ENCODE measurements around the gene KLC3. TPM values are rescaled to one million over a fixed set of nuclear protein-coding genes. Genes with fewer than 3 reads are reported as not detected.
"Not testable (repeated sequence)": the region's sequence is repeated elsewhere in the genome, so short reads cannot be mapped to it uniquely, and the experiment has no call there.

Gene KLC3
- total RNA-seq, 1 experiment from 2014 or later: 1.3 TPM

DNA sequence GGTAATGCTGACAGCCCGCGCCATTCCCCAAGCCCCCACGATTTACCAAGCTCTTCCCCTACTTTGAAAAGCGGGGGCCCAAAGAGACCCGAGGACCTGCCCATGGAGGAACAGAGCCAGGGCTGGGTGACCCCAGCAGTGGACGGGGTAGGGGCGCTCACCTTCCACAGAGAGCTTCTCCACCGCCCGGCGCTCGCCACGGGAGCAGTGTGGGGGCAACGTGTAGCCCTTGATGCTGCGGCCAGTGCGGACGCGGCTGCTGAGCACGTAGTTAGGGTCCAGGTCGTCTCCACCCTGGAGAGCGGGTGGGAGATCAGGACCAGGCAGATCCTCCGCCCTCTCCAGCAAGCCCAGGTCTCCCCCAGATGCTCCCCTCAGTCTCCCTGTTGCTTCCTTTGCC, 25.2 kb upstream of the KLC3 start:
- no peak for DNase-seq (ENCODE audit: low read depth)

GRCh38 chr19:45320997-45321775, 19.4 kb upstream of the KLC3 start:
- no peak for DNase-seq (ENCODE audit: low read depth)

DNA sequence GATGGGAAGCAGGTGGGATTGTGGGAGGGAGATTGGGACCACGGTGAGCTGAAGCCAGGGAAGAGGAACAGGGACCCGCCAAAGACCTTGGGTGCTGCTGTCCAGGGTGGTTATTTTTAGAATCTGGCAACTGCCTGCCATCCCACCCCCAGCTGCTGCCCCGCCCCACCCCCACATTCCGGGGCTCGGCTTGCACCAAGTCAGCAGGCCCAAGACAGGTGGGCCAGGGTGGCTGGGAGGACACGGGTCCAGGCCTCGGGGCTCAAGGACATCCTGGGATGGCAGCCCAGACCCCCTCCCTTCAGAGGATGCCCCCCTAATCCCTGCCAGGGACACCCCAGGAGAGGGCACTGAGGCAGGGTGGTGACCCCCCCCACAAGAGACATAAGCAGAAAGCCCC, 18.7 kb upstream of the KLC3 start:
- DNase-seq (ENCODE audit: low read depth): no peak

DNA sequence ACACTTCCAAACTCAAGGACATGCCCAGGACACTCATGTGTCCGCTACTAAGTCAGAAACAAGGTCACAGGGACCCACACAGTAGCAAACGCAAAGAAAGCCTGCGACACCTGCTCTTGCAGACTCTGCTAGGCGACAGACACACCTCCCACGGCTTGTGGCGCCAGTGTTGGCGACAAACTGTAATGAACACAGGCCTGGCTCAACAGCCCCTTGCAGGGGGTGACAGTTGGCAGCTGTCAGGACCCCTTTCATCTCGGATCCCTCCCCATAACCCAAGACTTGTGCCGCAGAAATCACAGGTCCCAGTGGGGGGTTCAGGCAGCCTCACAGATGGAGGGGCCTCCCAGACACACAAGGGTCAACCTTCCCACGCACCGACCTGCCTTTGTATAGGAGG, 18.2 kb upstream of the KLC3 start:
- DNase-seq (ENCODE audit: low read depth): no peak

GRCh38 chr19:45322744-45323281, 17.7 kb upstream of the KLC3 start, which contains the start of gene CKM:
CKM (minus strand) TSS chr19:45322875; CDS start chr19:45319713, 3,162 bp downstream.
- no peak for DNase-seq (ENCODE audit: low read depth)

DNA sequence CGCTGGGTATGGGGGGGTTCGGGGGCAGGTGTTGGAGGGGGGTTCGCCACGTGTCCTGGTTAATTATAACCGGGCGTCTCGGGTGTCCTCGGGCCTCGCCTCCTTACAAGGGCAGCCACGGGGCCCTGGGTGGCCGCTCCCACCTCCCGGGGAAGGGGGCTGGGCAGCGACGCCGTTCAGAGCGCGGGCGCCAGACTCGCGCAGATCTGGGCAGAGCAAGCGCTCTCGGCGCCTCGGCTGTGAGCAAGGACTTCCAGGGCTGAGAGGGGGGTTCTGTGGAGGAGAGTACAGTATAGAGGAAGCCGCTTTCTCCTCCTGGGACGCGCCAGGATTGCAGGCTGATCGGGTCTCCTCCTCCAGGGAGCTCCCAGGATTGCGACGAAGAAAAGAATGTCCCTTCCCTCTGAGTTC, 16.9 kb upstream of the KLC3 start:
- DNase-seq (ENCODE audit: low read depth): no peak

DNA sequence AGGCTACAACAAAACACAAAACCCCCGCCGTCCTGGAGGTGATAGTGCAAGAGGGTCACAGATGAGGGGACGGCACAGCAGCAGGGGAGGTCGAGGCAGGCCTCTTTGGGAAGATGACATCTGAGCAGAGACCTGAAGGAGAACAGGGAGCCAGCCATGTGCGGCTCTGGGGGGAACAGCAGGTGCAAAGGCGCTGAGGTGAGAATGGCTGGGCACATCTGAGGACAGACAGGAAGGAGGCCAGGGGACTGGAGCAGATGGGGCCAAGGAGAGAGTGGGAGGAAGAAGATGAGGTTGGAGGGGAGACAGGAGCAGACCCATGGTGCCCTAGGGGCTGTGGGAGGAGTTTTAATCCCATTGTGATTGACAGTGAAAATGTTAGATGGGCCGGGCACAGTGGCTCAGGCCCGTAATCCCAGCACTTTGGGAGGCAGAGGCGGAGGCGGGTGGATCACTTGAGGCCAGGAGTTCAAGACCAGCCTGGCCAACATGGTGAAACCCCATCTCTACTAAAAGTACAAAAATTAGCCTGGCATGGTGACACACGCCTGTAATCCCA, 16.1 kb upstream of the KLC3 start:
- no peak for DNase-seq (ENCODE audit: low read depth)

DNA sequence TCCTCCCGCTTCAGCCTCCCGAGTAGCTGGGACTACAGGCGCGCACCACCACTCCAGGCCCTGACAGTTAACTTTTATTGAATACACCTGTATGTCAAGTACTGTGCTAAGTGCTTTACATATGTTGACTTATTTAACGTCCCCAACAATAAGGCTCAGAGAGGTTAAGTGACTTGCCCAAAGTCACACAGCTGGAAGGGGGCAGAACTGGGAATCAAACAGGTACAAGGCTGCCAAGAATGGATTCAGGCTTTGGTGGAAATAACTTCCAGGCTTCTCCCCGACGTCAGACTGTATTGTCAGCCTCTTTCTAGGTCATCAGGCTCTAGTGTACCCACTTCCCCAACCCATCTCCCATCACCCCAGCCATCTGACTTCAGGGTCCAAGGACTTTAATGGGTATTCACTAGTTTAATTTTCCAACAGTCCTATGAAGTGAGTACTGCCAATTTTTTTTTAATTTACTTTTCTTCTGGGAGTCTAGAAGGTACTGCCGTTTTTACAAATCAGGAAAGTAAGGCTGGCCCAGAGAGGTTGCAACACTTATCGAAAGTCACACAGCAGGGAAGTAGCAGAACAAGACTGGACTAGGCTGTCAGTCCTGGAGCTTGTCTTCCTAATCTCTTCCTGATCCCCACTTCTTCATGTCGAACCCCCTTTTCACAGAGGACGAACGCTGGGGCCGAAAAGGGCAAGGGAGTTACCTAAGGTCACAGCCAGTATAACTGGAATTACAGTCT, 13.0 kb upstream of the KLC3 start:
- DNase-seq (ENCODE audit: low read depth): no peak

GRCh38 chr19:45331411-45331810, 9.1 kb upstream of the KLC3 start:
- DNase-seq (ENCODE audit: low read depth): no peak

DNA sequence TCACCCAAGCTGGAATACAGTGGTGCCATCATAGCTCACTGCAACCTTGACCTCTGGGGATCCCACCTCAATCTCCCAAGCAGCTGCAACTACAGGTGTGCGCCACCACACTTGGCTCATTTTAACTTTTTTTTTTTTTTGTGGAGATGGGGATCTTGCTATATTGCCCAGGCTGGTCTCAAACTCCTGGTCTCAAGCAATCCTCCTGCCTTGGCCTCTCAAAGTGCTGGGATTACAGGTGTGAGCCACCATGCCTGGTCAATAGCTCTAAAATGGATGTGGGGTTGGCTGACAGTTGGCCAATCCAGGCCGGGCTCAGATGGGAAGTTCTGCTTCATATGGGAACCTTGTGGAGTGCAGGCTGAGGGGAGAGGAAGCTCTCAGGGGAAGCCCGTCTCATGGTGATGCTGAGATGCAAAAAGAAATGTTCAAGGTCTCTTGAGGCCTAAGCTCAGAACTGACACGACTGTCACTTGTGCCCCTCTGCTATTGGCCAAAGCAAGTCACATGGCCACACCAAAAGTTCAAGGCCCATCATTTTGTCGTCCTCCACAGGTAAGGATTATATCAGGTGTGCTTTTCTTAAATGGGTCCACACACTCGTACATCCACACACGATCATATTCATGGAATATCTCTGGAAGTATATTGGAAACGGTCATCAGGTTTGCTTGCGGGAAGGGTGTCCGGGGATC, 6.8 kb upstream of the KLC3 start:
- DNase-seq (ENCODE audit: low read depth): no peak

- not testable (repeated sequence) for DNase-seq (ENCODE audit: low read depth)
Observed at GRCh38 chr19:45334881-45335280, 5.7 kb upstream of the KLC3 start.

DNA sequence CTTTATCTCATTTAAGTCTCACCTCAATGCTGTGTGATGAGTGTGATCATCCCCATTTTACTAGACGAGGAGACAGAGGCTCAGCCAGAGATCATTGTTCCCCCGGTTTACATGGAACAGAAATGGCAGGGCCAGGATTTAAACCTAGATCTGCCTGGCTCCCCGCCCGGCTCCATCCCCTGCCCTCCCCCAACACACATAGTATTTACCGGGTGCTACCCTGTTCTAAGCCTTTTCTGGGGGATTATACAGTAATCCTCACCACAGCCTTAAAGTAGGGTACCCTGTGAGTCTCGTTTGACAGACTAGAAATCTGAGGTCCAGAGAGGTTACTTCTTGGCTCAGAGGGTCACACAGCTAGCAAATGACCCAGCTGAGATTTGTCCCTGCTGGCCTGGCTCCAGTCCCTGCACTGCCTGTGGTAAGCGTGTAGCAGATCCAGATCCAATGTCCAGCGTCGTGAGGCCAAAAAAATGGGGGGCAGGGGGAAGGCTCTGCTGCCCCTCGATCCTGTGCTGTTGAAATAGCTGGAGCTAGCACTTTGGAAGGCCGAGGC, 3.8 kb upstream of the KLC3 start:
- DNase-seq (ENCODE audit: low read depth): no peak

DNA sequence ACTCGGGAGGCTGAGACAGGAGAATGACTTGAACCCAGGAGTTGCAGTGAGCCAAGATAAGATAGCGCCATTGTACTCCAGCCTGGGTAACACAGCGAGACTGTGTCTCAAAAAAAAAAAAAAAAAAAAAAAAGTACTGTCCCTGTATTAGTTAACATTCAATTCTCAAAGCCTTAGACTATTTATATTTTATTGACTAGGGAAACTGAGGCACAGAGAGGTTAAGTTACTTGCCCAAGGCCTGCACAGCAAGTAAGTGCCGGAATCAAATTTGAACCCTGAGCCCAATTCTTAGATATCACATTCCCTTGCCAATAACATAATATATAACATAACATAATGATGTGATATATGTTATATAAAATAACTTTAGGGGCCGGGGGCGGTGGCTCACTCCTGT, 921 bp upstream of the KLC3 start:
- no peak for DNase-seq (ENCODE audit: low read depth)

GRCh38 chr19:45340899-45341453, 426 bp downstream of the KLC3 start:
- DNase-seq (ENCODE audit: low read depth): no peak

- no peak for DNase-seq (ENCODE audit: low read depth)
Observed at GRCh38 chr19:45342911-45343310, 2.4 kb downstream of the KLC3 start.

- DNase-seq (ENCODE audit: low read depth): no peak
Observed at GRCh38 chr19:45344621-45345505, 4.3 kb downstream of the KLC3 start.

DNA sequence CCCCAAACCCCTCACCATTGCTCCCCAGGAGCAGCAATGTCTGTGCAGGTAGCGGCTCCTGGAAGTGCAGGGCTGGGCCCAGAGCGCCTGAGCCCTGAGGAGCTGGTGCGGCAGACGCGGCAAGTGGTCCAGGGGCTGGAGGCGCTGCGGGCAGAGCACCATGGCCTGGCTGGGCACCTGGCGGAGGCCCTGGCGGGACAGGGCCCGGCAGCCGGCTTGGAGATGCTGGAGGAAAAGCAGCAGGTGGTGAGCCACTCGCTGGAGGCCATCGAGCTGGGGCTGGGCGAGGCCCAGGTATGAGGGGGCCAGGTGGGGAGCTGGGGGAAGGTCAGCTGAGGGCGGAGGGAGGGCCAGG, 4.9 kb downstream of the KLC3 start:
- DNase-seq (ENCODE audit: low read depth): no peak

DNA sequence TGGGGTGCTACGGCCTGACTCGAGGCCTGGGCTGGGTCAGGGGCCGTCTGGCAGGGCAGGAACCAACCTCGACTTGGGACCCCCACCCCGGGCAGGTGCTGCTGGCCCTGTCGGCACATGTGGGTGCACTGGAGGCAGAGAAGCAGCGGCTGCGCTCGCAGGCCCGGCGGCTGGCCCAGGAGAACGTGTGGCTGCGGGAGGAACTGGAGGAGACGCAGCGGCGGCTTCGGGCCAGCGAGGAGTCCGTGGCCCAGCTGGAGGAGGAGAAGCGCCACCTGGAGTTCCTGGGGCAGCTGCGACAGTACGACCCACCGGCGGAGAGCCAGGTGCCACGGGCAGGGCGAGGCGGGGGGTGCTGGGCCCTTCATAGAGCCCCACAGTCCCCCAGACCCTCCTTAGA, 5.9 kb downstream of the KLC3 start:
- DNase-seq (ENCODE audit: low read depth): no peak

GRCh38 chr19:45347570-45348366, 7.2 kb downstream of the KLC3 start:
- DNase-seq (ENCODE audit: low read depth): no peak

Measured in Daoy (cell line).